EL (cell line): ENCODE data around the gene CELF2.
"Not testable (repeated sequence)": the region's sequence is repeated elsewhere in the genome, so short reads cannot be mapped to it uniquely, and the experiment has no call there.

Experiments
- DNase-seq: peaks from one replicate; pipeline ENCODE4 v3.0.0-alpha.2; 2016

CELF2 gene

DNA sequence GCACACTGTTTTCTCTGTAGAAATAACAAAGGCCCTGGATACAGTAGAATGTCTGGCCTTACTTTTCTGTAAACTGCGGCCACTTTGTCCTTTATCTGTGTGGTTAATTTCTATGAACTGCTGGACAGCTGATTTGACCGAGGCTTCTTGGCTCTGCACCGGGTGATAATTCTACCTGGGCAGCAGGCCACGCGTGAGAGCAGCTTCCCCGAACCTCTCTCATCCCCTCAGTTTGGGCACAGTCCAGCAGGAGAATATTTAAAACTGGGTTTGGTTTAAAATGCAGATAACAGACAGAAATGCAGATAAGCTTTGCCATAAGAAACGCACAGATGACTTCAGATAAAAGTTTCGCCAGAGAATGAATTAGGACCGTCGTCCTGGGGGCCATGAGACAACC is 81.0 kb downstream of the CELF2 start:
- DNase-seq, result no peak

DNA sequence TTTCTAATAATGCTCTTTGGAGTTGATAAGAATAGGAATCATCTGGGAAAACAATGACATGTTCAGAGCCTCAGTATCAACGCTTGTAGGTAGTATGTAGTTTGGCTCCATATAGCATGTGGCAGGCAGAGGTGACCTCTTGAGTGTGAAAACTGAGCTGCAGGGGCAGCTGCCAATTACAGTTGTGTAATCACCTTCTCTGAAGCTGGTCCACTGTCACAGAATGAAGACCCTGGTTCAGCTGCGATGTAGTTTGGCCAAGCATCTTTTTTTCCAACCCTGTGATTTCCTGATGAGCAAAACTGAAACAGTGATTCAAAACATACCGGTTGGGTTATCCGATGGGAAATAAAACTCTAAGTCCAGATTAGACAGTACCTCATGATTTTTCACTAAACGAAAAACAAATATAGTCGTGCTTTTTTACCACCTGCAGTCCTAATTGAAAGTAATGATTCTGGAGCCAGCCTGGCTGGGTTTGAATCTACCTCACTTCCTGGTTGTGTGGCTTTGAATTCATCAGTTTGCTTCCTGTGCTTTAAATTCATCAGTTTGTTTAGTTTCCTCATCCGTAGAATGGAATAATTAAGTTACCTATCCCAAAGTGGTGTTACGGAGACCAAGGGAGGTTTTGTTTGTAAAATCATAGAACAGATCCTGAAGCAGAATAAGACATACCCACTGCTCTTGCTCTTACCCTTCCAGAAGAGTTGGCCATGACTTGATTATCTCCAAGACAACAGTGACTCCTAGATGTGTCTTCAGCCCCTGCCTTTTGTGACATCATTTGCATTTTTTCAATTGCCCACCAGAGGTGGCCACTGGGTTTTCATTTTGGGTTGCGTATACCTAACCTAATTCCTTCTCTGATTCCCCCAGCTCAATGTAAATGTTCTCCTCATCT is 87.4 kb downstream of the CELF2 start:
- DNase-seq, result no peak

DNA sequence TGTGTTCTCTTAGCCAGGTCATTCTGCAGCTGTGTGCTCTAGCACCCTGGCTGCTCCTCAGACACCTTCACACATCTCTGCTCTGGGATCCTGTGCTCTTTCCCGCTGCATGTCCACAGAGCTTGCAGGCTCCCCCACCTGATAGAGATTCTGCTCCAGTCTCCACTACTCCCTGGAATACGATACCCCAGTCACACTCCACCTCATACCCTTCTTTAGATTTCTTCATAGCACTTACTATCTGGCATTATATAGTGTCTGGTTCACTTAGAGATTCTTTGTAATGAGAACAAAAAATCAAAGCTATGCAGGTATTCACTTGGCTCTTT is 88.0 kb downstream of the CELF2 start:
- no peak for DNase-seq

DNA sequence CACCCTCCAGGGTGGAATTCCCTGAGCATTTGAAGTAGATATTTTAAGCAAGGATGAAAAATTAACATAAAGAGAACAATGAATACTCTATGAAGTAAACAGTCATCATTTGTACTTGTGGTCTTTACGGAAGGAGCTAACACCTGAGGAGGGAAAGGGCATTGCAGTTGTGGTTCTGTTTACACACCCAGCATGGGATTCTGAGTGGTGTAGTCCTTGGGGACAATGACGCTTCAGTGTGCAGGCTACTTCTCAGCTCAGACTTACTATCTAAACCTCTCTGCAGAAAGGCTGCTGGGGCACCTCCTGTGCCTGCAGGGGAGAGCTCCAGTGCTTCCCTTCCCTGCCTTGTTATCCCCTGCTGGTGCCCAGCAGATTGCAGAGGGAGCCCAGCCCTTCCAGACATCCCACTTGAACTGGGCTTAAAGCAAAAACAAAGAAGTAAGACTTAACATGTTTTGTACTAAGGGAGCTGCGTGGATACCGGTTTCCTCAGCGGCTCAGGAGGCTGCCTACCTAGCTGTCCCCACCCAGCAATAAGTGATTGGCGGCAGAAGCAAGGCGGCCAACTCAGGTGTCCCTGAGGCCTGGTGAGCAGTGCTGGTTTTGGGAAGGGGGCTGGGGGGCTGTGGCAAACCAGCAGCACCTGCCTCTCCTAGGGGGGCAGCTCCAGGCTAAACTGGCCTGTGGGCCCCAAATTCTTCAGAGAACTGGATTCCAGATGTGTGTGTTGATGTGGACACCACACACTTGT is 89.1 kb downstream of the CELF2 start:
- DNase-seq, result no peak

DNA sequence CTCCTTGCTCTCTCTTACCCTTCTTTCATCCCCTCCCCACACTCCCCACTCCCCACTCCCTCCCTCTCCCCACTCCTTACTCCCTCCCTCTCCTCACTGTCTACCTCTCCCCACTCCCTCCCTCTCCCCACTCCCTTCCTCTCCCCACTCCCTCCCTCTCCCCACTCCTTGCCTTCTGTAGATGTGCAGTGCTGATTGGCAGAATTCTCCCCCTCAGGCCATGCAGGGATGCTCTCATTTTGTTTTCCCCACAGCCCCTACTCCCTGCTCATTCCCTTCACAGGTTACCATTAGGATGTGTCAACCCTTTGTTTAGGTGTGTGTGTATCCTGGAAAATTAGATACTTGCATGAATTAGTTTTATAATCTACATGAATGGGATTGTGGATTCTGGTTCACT is 90.3 kb downstream of the CELF2 start:
- no peak for DNase-seq

DNA sequence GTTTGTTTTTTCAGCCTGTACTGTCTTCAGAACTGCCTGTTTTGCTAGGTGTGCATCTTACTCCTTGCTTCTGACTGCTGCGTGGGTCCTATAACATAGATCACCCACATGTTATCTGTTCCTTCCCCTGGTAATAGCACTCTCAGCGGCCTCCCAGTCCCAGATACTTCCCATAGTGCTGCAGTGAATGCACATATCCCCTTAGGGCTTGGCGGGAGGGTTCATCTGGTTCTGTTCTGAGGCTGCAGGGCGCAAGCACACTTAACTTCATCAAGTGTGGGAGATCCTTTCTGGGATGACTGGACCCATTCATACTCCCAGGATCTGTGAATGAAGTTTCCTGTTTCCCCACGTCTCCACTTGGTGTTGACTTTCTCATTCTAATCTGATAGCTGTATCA is 90.7 kb downstream of the CELF2 start:
- no peak for DNase-seq

DNA sequence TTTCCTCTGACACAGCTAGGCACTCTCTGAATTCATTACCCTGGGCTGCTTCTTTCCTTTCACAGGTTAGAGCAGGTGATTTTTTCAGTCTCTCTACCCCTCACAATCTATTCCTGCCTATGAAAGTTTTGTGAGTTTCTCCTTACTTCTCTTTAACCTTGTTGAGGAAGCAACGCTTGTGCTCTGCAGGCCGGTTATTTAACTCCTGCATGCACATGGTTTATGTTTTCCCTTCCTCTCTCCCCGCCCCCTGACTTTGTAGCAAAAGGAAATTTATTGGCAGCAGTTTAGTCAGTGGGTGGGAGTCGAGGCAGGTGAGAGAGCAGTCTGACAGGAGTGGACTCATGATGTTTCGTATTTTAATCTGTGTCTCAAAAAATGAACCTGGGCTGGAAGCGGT is 91.9 kb downstream of the CELF2 start:
- no peak for DNase-seq

DNA sequence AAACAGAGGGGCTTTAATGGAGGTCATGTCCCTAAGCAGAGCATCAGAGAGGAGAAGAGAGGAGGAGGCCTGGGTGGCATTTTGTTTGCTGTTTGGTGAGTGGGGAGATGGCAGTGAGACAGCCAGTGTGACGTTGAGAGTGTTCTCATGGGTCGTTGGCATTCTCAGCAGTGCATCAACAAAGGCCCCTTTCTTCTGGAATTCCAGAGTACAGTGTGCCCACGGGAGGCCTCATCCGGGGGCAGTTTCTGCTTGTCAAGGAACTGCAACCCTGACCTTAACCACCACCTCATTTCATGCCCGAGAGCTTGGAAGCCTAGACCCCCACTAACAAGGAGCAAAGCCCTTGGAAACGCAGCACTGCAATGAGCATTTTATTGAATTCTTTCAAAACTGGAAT is 92.9 kb downstream of the CELF2 start:
- DNase-seq, result no peak

DNA sequence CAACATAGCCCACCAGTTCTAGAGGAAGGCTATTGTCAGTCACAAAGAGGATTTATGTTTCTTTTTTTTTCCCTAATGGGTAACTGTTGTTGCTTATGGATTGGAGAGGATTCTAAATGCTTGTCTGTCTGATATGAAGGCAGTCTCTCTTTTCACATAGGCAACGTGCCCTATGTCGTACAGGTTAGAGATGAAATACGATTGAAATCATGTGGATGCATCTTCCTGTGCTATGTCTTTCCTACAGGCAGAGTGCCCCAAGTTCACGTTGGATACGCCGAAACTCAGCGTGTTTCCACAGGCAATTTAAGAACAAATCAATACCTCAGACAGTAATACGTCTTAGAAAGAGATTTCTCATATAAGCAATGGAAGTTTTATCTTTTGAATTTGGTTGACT is 93.8 kb downstream of the CELF2 start:
- no peak for DNase-seq

DNA sequence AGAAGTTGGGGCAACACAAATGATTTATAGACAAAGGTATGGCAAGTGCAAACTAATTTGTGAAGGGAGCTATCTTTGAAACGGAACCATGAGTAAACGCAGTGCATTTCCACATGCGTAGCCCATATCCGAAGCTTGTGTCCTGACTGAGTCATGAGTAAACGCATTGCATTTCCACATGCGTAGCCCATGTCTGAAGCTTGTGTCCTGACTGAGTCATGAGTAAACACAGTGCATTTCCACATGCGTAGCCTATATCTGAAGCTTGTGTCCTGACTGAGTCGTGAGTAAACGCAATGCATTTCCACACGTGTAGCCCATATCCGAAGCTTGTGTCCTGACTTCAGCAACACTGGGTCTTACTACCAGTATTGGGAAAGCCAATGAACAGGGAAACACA is 95.0 kb downstream of the CELF2 start:
- no peak for DNase-seq

DNA sequence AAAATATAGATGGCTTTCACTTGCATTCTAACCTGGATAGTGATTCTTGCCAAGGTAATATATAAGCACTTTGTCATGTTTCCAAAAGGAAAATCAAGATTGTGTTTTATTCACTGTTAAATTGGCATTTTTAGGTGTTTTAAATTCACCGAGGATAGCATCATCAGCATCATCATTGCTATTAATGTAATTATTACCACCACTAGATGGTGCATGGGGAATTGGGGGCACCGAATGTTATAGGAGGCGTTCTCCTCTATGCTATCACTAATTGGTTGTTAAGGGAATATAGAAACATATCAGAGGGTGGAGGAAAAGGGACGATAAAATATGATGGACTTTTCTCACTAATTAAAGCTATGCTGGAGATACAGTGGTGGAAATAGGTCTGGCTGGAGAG is 95.5 kb downstream of the CELF2 start:
- DNase-seq, result no peak

DNA sequence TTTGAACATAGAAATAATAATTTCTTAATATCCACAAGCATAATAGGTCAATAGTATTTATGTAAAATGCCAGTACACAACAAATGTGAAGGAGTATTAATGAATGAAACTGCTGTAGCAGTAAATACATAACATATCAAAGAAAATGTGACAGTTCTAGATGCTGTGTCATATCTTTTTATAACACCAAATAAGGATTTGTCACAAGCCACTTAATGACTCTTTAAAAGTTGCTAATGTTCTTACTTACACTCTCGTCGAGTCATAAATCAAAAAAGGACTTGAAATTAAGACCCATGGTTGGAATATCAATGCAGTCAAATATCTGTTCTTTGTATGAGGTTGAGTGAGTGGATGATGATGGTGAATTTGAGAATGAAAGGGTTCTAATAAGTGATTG is 96.6 kb downstream of the CELF2 start:
- DNase-seq, result no peak

DNA sequence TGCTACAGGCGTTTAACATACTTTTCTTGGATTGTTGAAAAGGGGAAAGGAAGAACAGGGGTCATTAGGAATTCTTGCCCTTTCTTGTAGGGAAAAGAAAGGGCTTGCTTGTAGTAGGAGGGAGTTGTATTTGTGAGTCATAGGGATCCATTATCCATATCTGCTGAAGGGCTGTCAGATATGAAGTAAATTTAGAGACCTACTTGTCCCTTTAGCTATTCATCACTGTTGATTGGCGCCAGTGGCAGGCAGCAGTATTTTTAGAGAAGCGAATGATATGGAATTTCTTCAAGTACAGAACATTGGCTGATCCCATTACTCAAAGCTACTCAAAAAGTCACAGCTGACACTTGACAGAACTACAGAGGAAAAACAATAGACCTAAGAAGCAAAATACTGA is 97.7 kb downstream of the CELF2 start:
- no peak for DNase-seq

DNA sequence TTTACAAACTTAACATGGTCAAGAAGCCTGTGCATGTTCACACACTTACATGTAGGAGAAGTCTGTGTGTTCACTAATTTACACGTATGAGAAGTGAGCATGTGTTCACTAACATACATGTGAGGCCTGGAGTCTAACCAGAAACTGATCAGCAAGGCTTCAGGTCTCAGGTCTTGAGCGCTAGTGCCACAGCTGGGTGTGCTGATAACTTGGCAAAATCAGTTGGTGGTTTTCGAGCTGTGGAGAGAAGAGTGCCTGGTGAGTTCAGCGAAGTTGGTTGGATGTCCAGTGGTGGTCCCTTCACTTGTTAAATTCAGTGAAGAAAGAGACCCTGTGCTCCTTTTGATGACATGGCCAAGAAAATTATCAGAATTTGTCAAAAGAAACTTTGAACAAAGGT is 98.7 kb downstream of the CELF2 start:
- no peak for DNase-seq

DNA sequence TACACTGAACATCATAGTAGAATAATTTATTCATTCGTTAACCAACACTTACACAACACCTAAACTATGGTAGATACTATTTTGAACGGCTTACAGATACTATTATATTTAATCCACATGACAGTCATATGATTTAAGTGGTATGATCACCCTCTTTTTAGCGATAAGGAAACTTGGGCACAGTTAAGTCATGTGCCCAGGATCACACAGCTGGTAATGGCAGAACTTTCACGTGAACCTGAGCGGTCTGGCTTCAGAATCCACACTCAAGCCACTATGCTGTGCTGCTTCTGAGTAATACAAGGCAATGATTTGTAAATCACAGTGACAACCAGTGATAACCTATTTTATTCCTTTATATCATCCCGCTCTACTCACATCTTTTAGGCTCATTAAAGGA is 99.1 kb downstream of the CELF2 start:
- DNase-seq, result no peak

DNA sequence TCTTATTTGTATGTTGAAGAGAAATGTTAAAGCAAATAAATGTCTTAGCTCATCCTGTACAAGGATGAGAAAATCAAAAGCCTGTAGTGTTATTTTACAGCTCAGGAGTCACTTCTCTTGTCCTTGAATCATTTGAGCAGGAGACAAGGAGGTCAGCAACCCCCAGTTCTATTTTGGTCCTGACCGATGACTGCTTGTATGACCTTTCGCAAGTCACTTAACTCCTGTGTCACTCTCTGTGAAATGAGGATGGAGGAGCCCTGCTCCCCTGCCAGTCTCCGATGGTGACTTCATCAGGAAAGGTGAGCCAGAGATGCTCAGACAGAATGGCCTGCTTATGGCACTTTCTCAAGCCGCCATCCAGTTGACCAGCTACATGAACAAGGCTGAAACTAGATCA is 101.0 kb downstream of the CELF2 start:
- DNase-seq, result no peak

DNA sequence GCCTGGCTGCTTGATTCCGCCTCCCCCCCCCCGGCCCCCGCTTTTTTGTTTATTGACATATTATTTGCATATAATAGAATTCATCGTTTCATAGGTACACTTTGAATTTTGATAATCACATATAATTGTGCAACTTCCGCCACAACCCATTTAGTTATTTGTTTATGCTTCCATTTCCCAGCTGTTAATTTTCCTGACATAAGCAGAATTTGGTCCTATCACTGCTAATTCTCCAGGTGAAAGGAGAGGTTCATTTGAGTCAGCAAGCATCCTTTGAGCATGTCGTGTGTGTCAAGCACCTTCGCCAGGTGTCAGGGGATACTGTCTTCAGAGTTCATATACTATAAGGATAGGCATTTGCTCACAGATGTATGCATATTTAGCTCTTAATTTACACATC is 102.2 kb downstream of the CELF2 start:
- no peak for DNase-seq

DNA sequence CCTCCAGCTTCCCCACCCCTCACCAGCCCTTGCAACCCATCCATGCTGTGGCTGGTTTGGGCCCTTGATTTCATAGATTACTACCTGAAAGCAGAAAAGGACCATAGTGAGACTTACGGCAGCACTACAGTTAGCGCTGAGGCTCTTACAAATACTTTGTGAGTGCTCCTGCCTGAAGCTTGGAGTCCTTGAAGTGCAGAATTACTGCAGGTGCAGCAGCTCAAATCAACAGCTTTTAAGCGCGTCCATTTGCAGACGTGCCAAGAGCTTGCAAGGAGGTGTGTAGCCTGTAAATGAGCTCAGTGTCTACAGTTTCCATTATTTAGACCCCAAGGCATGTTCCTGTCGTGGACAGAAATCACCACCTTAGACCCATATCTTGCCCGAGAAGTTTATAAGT is 103.0 kb downstream of the CELF2 start:
- no peak for DNase-seq

DNA sequence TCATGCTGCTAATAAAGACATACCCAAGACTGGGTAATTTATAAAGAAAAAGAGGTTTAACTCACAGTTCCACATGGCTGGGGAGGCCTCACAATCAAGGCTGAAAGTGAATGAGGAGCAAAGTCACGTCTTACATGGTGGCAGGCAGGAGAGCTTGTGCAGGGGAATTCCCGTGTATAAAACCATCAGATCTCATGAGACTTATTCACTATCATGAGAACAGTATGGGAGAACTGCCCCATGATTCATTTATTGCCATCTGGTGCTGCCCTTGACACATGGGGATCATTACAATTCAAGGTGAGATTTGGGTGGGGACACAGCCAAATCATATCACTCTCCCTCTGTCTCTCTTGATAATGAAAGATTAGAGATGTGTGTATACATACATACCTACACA is 106.2 kb downstream of the CELF2 start:
- DNase-seq, result not testable (repeated sequence)

DNA sequence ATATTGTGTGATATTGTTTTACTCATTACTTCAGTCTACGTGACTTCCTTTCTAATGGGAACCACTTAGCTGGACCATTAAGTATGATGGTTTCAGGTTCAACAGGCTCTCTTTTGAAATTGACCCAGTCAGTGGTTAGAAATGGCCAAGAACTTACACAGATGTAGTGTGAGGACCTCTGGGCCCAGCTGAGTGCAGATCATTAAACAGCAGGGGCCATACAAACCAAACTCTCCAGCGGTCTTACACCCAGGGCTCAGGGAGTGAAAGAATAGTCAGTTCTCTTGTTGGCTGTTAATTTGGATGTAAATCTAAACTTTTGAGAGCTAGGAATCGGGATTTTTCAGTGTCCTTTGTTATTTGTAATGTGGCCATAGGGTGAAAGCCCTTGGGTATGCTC is 107.3 kb downstream of the CELF2 start:
- DNase-seq, result no peak

DNA sequence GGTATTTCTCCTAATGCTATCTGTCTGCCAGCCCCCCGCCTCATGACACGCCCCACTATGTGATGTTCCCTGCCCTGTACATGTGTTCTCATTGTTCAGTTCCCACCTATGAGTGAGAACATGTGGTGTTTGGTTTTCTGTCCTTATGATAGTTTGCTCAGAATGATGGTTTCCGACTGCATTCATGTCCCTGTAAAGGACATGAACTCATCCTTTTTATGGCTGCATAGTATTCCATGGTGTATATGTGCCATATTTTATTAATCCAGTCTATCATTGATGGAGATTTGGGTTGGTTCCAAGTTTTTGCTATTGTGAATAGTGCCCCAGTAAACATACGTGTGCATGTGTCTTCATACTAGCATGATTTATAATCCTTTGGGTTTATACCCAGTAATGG is 109.3 kb downstream of the CELF2 start:
- not testable (repeated sequence) for DNase-seq

DNA sequence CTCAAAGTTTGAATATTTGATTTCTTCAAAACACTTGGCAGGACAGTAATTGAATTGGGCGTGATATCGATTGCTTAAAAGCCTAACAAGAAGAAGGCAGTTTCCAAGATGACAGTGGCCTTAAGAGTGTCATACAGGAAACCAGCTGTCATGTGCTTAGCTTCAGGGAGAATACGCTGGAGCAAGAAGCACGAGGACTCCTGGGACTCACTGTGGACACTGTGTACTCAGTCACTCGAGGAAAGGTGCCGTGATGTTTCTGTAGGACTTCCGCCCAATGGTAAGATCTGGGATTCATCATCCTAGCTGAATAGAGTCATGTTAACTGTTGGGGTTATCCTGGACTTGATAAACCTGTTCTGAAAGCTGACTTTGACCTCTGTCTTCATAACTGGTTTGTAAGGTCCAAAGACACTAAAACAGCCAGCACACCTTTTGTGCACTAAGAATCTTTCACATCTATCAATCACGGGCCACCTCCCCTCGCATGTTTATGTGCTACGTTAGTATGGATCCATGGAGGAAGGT is 113.5 kb downstream of the CELF2 start:
- no peak for DNase-seq

DNA sequence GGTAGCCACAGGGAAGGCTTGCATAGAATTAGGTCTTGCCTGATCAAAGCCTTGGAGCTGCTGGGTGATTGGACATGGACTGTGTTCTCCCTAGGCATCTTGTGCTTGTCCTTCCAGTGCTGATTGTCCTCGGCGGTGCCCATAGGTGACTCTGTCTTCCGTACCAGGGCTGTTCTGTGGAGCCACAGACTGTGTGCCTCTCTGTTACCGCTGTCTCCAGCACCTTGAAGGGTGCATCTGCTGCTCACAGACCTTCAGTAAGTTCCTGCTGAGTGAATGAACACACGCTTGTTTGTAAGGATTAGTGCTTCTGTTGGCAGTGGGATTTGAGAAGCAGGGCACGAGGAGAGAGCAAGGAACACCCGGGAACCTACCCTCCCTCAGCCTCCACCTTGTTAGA is 116.7 kb downstream of the CELF2 start:
- no peak for DNase-seq

DNA sequence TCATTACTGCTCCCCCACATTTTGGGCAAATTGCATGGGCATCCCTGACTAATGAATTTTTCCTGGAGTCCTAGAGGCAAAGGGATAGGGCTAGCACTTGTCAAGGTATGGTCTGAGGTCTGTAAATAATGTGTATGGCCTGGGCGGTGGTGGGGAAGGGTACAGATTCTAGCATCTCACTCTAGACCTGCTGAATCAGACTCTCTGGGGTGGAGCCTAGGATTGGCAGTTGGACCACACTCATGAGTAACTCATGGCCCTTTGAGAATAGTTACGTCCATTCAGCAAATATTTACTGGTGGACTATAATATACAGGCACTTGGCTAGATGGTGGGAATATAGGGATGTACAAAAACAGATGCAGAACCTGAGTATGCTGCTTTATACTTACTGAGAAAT is 118.0 kb downstream of the CELF2 start:
- no peak for DNase-seq
